ENCODE results near the gene BRINP3. TPM values are rescaled to one million over a fixed set of nuclear protein-coding genes. Genes with fewer than 3 reads are reported as not detected.

Gene BRINP3
- total and polyA plus RNA-seq, 4 donors = 0.25 to 1.7 TPM; not detected in 2

GRCh38 chr1:190377294-190377693, 100.4 kb downstream of the BRINP3 start:
- H3K27ac ChIP-seq (ENCODE audit: low read depth in 1 of 2, low read length in 2 of 2) = no peak overlapping the region
- WGBS, 2 donors = 58 to 65% methylated on average over 2 of the region's 2 CpGs
- H3K27me3 ChIP-seq (ENCODE audit: control insufficient read depth in 1 of 2, insufficient read depth in 2 of 2, low read length in 1 of 2) = no peaks in the 10 kb centered on the region
- no peak overlapping the region for H3K4me3 ChIP-seq (ENCODE audit: low read length in 2 of 2)
- ATAC-seq (ENCODE audit: low FRiP score) (no peak), DNase-seq (no peak)
- H3K9me3 ChIP-seq (ENCODE audit: control insufficient read depth, low read length) = no peaks in the 10 kb centered on the region
- no peaks in the 10 kb centered on the region for H3K4me1 ChIP-seq (ENCODE audit: control insufficient read depth in 1 of 2, insufficient read depth in 2 of 2, low read length in 2 of 2)
- intact Hi-C loops (cut with DNase I) = no loop called here
- H3K36me3 ChIP-seq (ENCODE audit: control insufficient read depth in 1 of 2, insufficient read depth in 2 of 2, low read length in 1 of 2) = no peaks in the 10 kb centered on the region

DNA sequence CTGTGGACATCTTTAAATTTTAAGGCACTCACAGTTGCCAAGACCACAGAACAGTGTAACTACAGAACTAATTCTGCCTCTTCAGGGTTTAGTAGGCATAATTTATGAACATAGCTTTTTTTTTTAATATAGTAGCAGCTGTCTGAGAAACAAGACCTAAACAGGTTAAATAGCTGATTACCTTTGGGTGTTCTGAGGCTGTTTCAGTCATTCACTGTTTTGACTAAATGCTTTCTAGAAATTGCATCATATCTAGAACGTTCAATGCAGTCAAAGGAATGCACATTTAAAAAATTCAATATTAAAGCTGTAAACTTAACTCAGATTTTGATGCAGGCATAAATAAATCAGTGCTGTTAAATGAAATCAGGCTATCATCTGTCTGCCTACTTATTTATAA, 101.6 kb downstream of the BRINP3 start:
- ATAC-seq (ENCODE audit: low FRiP score) = no peak
- Histone ChIP-seq H3K4me3 (ENCODE audit: low read length in 2 of 2) (no peak overlapping the region), H3K4me1 (ENCODE audit: control insufficient read depth in 1 of 2, insufficient read depth in 2 of 2, low read length in 2 of 2) (no peaks in the 10 kb centered on the region), H3K27me3 (ENCODE audit: control insufficient read depth in 1 of 2, insufficient read depth in 2 of 2, low read length in 1 of 2) (no peaks in the 10 kb centered on the region), H3K27ac (ENCODE audit: low read depth in 1 of 2, low read length in 2 of 2) (no peak overlapping the region), H3K36me3 (ENCODE audit: control insufficient read depth in 1 of 2, insufficient read depth in 2 of 2, low read length in 1 of 2) (no peaks in the 10 kb centered on the region), H3K9me3 (ENCODE audit: control insufficient read depth, low read length) (no peaks in the 10 kb centered on the region)
- WGBS, 2 donors = 10 to 23% methylated on average over 1 of the region's 1 CpG
- DNase-seq = no peak
- intact Hi-C loops (cut with DNase I) = no loop called here

GRCh38 chr1:190373705-190374336, 103.8 kb downstream of the BRINP3 start:
- DNase-seq = no peak
- whole genome bisulfite sequencing, 2 donors = 27 to 30% methylated on average over 2 of the region's 2 CpGs

GRCh38 chr1:190367200-190367599, 110.5 kb downstream of the BRINP3 start:
- intact Hi-C loops (cut with DNase I) = no loop called here
- WGBS, 2 donors = 87 to 90% methylated on average over 4 of the region's 4 CpGs
- Histone ChIP-seq H3K36me3 (ENCODE audit: control insufficient read depth in 1 of 2, insufficient read depth in 2 of 2, low read length in 1 of 2) (no peaks in the 10 kb centered on the region), H3K27ac (ENCODE audit: low read depth in 1 of 2, low read length in 2 of 2) (no peak overlapping the region), H3K4me3 (ENCODE audit: low read length in 2 of 2) (no peak overlapping the region), H3K4me1 (ENCODE audit: control insufficient read depth in 1 of 2, insufficient read depth in 2 of 2, low read length in 2 of 2) (no peaks in the 10 kb centered on the region), H3K9me3 (ENCODE audit: control insufficient read depth, low read length) (peaks cover 1% of the 10 kb centered on the region), H3K27me3 (ENCODE audit: control insufficient read depth in 1 of 2, insufficient read depth in 2 of 2, low read length in 1 of 2) (no peaks in the 10 kb centered on the region)
- DNase-seq = no peak
- ATAC-seq (ENCODE audit: low FRiP score) = no peak

More at GRCh38 chr1:190373705-190374336, 103.8 kb downstream of the BRINP3 start:
- no peak for ATAC-seq (ENCODE audit: low FRiP score)
- H3K27me3 ChIP-seq (ENCODE audit: control insufficient read depth in 1 of 2, insufficient read depth in 2 of 2, low read length in 1 of 2) = no peaks in the 10 kb centered on the region
- no peak overlapping the region for H3K4me3 ChIP-seq (ENCODE audit: low read length in 2 of 2)
- H3K27ac ChIP-seq (ENCODE audit: low read depth in 1 of 2, low read length in 2 of 2) = no peak overlapping the region
- no peaks in the 10 kb centered on the region for H3K4me1 ChIP-seq (ENCODE audit: control insufficient read depth in 1 of 2, insufficient read depth in 2 of 2, low read length in 2 of 2)
- intact Hi-C loops (cut with DNase I) = no loop called here
- H3K9me3 ChIP-seq (ENCODE audit: control insufficient read depth, low read length) = no peaks in the 10 kb centered on the region
- H3K36me3 ChIP-seq (ENCODE audit: control insufficient read depth in 1 of 2, insufficient read depth in 2 of 2, low read length in 1 of 2) = no peaks in the 10 kb centered on the region

DNA sequence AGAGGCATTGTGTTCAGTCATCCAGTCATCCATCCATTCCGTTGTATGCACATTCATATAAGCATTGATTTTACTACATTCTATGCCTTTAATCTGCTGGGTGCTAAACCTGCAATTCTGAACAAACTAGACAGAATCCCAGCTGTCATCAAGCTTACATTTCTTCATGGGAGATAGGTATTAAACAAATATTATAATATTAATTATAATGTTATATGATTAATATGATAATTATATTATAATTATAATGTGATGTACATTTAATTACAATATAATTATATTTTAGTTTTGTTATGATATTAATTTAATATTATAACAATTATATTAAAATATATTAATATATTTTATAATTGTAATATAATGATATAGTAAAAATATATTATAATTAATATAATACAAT, 112.4 kb downstream of the BRINP3 start:
- Histone ChIP-seq H3K27ac (ENCODE audit: low read depth in 1 of 2, low read length in 2 of 2) (no peak overlapping the region), H3K4me1 (ENCODE audit: control insufficient read depth in 1 of 2, insufficient read depth in 2 of 2, low read length in 2 of 2) (no peaks in the 10 kb centered on the region), H3K9me3 (ENCODE audit: control insufficient read depth, low read length) (peaks cover 1% of the 10 kb centered on the region), H3K36me3 (ENCODE audit: control insufficient read depth in 1 of 2, insufficient read depth in 2 of 2, low read length in 1 of 2) (no peaks in the 10 kb centered on the region), H3K4me3 (ENCODE audit: low read length in 2 of 2) (no peak overlapping the region), H3K27me3 (ENCODE audit: control insufficient read depth in 1 of 2, insufficient read depth in 2 of 2, low read length in 1 of 2) (no peaks in the 10 kb centered on the region)
- DNase-seq (no peak), ATAC-seq (ENCODE audit: low FRiP score) (no peak)
- intact Hi-C loops (cut with DNase I) = no loop called here
- WGBS, 2 donors = 95% methylated on average over 1 of the region's 1 CpG

GRCh38 chr1:190353538-190354101, 124.0 kb downstream of the BRINP3 start:
- 57 to 68% methylated on average over 3 of the region's 3 CpGs for WGBS, 2 donors
- ATAC-seq (ENCODE audit: low FRiP score) (no peak), DNase-seq (no peak)

DNA sequence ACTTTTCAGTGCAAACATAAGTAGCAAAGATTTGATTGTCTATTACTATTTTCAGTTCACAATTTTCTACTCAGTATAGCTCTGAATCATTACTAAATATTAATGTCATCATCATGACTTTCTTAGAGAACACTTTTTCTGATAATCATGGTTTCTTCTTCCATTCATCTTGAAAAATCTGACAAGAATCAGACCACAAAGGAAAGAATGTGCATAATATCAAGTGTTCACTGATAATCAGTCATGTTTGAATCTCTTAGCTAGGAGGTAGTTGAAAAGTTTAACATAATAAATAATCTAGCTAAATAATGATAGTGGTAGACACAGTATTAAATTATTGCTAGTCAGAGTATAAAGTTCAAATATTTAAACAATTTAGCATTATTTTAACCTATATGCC, 133.2 kb downstream of the BRINP3 start:
- no peak overlapping the region for H3K27ac ChIP-seq (ENCODE audit: low read depth in 1 of 2, low read length in 2 of 2)
- H3K36me3 ChIP-seq (ENCODE audit: control insufficient read depth in 1 of 2, insufficient read depth in 2 of 2, low read length in 1 of 2) = no peaks in the 10 kb centered on the region
- H3K4me3 ChIP-seq (ENCODE audit: low read length in 2 of 2) = no peak overlapping the region
- no peak for DNase-seq
- H3K27me3 ChIP-seq (ENCODE audit: control insufficient read depth in 1 of 2, insufficient read depth in 2 of 2, low read length in 1 of 2) = no peaks in the 10 kb centered on the region
- no peaks in the 10 kb centered on the region for H3K9me3 ChIP-seq (ENCODE audit: control insufficient read depth, low read length)
- intact Hi-C loops (cut with DNase I) = no loop called here
- ATAC-seq (ENCODE audit: low FRiP score) = no peak
- no peaks in the 10 kb centered on the region for H3K4me1 ChIP-seq (ENCODE audit: control insufficient read depth in 1 of 2, insufficient read depth in 2 of 2, low read length in 2 of 2)

More at GRCh38 chr1:190353538-190354101, 124.0 kb downstream of the BRINP3 start:
- Histone ChIP-seq H3K9me3 (ENCODE audit: control insufficient read depth, low read length) (no peaks in the 10 kb centered on the region), H3K27ac (ENCODE audit: low read depth in 1 of 2, low read length in 2 of 2) (no peak overlapping the region), H3K4me1 (ENCODE audit: control insufficient read depth in 1 of 2, insufficient read depth in 2 of 2, low read length in 2 of 2) (no peaks in the 10 kb centered on the region), H3K36me3 (ENCODE audit: control insufficient read depth in 1 of 2, insufficient read depth in 2 of 2, low read length in 1 of 2) (no peaks in the 10 kb centered on the region), H3K4me3 (ENCODE audit: low read length in 2 of 2) (no peak overlapping the region), H3K27me3 (ENCODE audit: control insufficient read depth in 1 of 2, insufficient read depth in 2 of 2, low read length in 1 of 2) (no peaks in the 10 kb centered on the region)
- intact Hi-C loops (cut with DNase I) = no loop called here

GRCh38 chr1:190338829-190339228, 138.8 kb downstream of the BRINP3 start:
- Histone ChIP-seq H3K27ac (ENCODE audit: low read depth in 1 of 2, low read length in 2 of 2) (no peak overlapping the region), H3K27me3 (ENCODE audit: control insufficient read depth in 1 of 2, insufficient read depth in 2 of 2, low read length in 1 of 2) (no peaks in the 10 kb centered on the region), H3K9me3 (ENCODE audit: control insufficient read depth, low read length) (no peaks in the 10 kb centered on the region), H3K36me3 (ENCODE audit: control insufficient read depth in 1 of 2, insufficient read depth in 2 of 2, low read length in 1 of 2) (no peaks in the 10 kb centered on the region), H3K4me3 (ENCODE audit: low read length in 2 of 2) (no peak overlapping the region), H3K4me1 (ENCODE audit: control insufficient read depth in 1 of 2, insufficient read depth in 2 of 2, low read length in 2 of 2) (no peaks in the 10 kb centered on the region)
- intact Hi-C loops (cut with DNase I) = no loop called here
- DNase-seq (no peak), ATAC-seq (ENCODE audit: low FRiP score) (no peak)

- no peak overlapping the region for H3K27ac ChIP-seq (ENCODE audit: low read depth in 1 of 2, low read length in 2 of 2)
- 75 to 81% methylated on average over 4 of the region's 4 CpGs for WGBS, 2 donors
- no peak for ATAC-seq (ENCODE audit: low FRiP score)
- intact Hi-C loops (cut with DNase I) = no loop called here
- H3K9me3 ChIP-seq (ENCODE audit: control insufficient read depth, low read length) = no peaks in the 10 kb centered on the region
- H3K36me3 ChIP-seq (ENCODE audit: control insufficient read depth in 1 of 2, insufficient read depth in 2 of 2, low read length in 1 of 2) = no peaks in the 10 kb centered on the region
- H3K4me1 ChIP-seq (ENCODE audit: control insufficient read depth in 1 of 2, insufficient read depth in 2 of 2, low read length in 2 of 2) = no peaks in the 10 kb centered on the region
- peaks cover 0 to 1% of the 10 kb centered on the region in 2 donors for H3K27me3 ChIP-seq (ENCODE audit: control insufficient read depth in 1 of 2, insufficient read depth in 2 of 2, low read length in 1 of 2)
- DNase-seq = no peak
- no peak overlapping the region for H3K4me3 ChIP-seq (ENCODE audit: low read length in 2 of 2)
Measured at GRCh38 chr1:190328871-190329270, 148.8 kb downstream of the BRINP3 start.
